ENCODE results near the gene IBA57.

The IBA57 gene

DNA sequence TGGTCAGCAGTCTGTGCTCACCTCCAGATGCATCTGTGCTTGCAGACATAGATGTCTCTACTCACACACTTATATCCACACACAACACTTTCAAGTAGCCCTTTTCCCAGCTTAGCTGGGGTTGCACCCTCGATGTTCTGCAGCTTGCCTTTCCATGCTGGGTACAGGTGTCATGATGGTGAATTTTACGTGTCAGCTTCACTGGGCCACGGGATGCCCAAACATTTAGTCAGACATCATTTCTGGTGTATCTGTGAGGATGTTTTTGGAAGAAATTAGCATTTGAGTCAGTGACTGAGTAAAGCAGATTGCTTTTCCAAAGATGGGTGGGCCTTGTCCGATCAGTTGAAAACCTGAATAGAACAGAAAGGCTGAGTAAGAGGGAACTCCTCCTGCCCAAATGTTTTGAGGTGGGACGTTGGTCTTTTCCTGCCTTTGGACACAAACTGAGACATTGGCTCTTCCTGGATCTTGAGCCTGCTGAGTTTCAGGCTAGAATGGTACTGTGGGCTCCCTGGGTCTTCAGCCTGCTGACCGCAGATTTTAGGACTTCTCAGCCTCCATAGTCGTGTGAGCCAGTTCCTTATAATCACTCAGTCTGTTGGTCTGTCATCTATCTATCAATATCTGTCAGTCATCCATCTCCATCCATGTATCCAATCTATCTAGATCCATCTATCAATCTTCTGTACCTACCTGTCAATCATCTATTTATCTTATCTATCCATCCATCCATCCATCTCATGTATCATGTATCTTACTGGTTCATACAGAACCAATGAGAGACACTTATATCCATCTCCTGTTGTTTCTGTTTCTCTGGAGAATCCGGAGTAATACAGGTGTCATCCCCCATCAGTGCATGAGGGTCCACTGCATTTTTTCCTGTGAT lies 29.6 kb downstream of the IBA57 start:
- no peak for DNase-seq

DNA sequence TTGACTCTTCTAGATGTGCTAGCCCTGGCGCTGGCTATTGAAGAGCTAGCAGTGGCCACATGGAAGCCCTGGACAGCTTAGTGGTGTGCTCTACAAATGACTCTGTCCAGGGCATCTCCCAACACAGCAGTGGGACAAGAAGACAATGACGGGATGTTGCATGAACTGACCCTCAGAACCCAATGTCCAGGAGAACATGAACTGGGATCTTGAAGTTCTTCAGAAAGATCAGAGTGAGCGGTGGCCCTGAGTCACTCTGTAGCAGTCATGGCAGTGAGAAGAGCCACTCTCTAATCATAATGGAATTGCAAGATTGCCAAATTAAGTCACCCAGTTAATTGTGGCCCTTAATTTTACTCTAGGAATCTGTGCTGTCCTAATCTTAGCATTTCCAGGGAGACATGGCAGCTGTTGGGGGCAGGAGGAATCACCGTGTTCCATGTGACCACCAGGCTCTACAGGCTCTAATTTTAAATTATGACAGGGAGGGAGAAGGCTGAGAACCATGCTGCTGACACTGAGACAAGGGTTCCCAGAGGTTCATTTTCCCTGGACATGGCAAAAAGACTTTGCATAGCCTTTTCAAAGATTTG lies 32.0 kb downstream of the IBA57 start:
- no peak for DNase-seq

DNA sequence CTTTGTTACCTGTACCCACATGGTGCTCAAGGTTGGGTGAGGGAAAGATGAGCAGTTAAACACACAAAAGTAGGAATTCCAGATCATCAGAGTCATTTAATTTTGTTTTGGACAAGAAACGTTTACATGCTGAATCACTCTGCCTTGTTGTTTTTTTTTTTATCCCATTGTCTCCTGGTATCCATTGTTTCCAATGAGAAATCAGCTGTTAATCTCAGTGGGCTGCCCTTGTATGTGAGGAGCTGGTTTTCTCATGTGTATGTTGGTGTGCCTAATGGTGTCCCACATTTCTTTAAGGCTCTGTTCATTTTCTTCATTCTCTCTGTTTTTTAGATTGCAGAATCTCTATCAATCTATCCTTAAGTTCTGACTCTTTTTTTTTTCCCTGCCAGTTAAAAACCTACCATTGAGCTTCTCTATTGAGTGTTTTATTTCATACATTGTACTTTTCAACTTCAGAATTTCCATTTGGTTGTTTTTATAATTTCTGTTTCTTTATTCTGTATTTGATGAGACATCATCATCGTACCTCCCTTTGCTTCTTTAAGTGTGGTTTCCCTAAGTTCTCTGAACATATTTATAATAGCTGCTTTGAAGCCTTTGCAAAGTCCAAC lies 33.5 kb downstream of the IBA57 start:
- no peak for DNase-seq

DNA sequence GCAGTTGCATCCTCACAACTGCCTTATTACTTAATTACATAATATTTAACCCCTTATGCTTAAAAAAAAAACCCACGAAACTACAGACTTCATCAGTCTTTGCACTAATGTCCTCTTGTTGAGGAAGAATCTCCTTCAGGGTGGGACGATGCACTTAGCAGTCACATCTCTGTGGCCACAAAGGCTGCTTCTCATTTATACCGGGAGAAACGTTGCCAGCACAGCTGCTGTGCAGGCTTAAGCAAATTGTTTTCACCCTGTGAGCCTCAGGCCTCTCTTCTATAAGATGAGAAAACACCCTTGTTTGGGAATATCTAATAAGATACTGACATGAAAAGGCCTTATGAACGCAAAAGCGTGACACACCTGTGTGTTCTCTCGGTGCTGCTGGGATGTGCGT lies 39.4 kb downstream of the IBA57 start:
- DNase-seq: no peak

DNA sequence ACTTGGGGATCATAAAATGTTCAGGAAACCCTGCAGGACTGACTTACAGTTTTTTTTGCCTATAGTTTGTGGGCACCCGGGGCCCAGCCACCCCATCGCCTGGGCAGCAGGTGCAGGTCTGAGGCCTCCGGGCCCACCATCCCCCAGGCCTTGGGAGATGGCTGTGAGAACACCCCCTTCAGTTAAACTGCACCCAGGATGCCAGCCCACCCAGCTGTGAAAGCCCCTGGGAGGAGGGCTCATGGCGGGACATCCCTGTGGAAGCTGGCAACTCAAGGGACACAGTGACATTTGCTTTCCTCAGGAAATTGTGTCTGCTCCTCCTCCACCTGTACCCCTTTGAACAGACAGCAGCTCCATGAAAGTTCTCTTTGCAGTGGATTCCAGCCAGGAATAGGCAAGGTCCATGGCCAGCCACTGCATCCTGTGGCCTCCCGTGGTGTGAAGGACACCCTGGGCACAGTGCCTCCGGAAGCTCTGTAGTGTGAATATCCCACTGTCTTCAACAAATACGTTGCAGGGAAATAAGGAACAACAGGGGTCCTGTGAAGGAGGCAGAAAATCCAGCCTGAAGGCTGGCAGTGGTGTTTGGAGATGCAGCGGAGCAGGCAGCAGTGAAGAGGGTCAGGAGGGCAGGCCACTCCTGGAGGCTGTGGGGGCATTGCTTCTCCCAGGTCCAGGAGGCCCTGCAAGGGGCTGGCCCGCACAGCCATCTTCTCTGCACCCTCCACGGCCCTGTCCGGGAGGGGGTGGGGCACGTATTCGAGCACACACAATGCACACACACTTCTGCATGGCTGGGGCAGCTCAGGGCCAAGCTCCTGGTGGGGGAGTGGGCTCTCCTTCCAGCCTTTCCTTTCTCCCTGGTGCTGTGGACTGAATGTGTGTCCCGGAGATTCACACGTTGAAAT lies 40.2 kb downstream of the IBA57 start:
- DNase-seq: no peak

DNA sequence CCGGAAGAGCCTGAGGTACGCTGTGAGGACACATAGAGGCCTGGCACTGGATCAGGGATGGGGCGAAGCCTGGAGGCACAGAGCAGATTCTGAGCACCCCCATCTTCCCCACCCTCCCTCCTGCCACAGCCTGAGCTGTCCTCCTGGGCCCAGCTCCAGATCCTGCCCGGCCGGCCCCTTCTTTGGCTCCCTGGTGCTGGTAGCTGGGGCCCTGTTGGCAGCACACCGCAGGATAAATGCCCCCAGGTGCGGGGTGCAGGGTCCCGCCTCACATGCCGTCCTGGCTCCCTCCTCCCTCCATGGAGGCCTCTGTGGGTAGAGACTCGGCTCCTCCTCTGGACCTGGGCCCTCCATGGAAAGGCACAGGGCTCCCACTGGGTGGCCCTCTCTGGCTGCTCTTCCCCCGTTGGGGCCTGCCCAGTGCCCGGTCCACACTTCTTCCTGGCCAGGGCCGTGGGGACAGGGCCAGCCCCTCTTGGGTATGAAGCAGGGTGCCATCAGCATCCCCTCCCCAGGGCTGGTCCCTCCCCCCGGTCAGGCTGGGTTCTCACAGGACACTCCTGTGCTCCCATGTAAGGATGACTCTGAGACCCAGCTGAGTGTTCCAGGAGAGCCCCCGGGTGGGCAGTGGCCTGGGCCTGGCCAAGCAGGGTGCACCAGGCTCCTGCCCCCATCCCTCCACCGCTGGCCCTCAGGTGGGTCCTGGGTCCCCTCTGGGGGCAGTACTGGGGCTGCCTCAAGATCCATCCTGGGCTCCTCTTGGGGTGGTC lies 41.2 kb downstream of the IBA57 start:
- DNase-seq: no peak

DNA sequence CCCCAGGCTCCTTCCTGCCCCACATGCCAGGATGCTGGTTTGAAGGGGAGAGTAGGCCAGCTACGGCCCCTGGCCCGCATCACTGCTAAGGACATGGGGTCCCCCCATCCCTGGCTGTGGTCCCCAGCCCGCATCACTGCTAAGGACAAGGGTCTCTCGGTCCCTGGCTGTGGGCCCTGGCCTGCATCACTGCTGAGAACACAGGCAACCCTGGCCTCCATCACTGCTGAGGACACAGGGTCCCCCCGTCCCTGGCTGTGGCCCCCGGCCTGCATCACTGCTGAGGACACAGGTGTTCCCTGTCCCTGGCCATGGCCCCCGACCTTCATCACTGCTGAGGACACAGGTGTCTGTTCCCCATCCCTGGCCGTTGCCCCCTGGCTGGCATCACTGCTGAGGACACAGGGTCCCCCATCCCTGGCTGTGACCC lies 41.8 kb downstream of the IBA57 start:
- DNase-seq: no peak

DNA sequence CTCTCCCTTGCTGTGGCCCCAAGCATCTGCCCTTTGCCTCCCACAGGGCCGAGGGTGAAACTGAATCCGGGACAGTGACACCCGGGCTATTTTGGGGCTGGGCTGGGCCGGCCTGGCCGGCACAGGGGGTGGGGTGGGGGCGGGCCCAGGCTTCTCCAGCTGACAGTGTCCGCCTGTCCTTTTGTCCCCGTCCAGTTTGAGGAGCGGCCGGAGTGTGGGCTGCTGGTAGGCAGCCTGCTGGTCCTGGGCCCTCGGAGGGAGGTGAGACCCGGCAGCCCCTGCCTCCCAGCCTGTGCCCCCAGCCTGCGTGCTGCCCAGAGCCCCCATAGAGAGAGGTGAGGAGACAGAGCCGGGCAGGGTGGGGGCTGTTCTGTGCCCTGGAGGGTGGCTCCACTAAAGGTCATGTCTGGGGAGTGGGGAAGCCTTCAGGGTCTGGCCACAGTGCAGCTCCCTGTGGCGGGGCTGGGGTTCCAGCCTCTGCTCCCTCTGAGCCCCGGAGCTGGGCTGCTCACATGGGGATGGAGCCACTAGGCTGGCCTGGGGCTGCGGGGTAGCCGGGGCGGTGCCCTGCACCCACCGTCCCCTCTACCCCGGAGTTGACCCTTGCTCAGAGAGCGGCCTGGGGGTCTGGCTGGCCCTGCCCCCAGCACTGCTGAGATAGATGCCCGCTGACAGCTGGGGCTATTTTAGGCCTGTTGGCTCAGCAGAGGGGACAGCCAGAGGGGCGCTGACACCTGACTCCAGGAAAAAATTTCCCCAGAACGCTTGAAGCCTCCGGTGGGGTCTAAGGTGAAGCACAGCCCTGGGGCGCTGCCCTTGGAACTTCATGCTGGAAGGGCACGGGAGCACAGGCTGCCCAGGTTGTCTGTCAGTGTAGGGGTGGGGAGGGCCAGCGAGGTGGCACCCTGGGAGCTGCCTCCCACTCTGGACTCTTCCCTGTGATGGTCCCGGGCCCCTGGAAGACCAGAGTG lies 42.5 kb downstream of the IBA57 start, which contains the start of gene OBSCN:
Gene OBSCN, plus strand, starts transcription at position 194 of the 971 bp plus-strand sequence. CDS start 3,740 bp downstream, outside the sequence.
- no peak for DNase-seq

DNA sequence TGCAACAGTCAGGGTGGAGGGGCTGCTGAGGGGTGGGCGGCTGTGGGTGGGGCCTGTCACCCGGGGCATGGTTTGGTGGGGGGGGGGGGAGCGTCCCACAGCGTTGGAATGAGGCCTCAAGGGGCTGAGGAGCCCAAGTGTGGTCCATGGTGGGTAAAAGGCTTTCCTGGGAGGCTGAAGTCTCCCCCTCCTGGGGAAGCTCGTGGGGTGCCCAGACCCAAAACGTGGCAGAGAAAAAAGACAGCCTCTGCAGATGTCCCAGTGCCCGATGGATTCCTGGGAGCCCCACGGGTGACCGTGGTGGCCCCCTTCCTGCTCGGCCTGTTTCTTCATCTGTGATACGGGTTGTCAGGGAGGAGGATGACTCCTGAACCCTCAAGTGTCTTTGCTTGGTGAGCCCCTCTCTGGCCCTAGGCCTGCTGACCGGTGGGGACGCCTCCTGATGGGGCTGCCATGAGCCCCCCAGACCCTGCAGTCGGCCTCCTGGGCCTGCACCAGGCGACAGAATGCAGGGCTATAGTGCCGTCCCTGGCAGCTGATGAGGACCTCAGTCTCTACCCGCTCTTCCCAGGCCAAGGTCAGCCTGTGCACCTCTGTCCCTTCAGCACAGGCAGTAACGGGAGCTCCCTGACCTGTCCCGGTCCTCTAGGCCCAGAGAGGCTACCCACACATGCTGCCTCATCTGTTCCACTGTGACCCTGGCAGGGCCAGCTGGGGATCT lies 43.4 kb downstream of the IBA57 start:
- no peak for DNase-seq

DNA sequence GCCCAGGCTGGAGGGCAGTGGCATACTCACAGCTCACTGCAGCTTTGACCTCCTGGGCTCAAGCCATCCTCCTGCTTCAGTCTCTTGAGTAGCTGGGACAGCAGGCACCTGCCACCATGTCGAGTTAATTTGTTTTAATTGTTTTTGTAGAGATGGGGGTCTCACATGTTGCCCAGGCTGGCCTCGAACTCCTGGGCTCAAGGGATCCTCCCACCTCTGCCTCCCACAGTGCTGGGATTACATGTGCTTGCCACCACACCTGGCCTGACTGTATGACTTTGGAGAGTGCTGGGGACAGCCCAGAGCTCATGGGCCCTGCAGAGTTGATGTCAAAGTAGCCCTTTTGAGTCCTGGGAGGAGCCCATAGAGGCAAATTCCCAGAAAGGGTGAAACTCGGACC lies 44.1 kb downstream of the IBA57 start:
- DNase-seq: no peak

DNA sequence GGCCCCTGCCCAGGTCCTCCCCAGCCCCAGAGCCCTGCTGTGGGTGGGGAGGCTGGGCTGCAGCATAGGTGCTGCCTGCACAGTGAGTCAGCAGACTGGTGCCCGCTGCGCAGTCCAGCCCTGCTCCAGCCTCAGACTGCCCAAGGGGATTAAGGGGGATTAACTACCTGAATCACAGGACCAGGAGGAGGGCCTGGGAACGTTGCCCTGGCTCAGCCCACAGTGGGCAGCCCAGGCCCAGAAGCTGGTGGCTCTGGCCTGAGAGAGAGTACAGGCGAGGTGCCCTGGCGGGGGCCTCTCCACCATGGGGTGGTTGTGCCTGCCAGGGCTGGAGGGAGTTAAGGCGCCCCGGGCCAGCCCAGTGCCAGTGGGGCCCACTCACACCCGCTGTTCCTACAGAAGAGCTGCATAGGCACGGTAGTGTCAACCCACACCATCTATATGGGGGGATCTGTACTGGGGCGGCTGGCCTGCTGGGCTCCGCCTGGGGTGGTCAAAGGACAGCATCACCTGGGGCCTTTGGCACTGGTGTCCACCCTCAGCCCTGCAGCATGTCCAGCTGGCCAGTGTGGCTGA lies 44.6 kb downstream of the IBA57 start:
- no peak for DNase-seq

DNA sequence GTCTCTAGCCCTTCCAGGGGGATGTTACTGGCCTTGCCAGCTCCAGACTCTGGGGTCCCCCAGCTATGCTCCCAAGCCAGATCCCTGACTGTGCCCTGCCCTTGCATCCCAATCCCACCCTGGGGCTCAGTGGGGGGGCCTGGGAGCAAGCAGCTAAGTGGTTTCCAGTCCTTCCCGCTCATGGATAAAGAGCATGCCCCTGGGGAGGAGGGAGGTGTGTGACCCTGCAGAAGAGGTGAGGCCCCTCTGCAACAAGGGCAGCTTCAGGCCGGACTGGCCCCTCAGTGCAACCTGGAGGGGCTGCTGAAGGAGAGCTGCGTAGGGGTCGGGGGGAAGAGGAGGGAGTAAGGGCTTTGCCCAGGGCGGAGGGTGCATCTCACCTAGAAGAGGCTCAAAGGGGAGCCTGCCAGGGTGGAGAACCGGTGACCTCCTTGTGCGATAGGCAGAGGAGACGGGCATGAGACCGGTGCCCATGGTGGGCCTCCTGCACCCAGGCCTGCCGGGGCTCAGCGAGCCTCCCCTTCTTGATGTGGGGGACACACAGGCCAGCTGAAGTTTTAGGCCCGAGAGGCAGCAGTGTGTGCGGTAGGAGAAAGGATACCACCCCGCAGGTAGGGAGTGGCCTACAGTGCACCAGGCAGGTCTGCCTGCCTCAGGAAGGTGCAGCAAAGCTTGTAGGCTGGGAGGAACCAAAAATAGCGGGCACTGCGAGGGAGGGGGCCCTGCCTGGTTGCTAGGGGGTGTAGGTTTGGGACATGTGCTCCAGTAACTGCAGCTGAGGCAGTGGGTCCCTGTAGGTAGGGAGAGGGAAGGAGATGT lies 45.3 kb downstream of the IBA57 start:
- DNase-seq: no peak

DNA sequence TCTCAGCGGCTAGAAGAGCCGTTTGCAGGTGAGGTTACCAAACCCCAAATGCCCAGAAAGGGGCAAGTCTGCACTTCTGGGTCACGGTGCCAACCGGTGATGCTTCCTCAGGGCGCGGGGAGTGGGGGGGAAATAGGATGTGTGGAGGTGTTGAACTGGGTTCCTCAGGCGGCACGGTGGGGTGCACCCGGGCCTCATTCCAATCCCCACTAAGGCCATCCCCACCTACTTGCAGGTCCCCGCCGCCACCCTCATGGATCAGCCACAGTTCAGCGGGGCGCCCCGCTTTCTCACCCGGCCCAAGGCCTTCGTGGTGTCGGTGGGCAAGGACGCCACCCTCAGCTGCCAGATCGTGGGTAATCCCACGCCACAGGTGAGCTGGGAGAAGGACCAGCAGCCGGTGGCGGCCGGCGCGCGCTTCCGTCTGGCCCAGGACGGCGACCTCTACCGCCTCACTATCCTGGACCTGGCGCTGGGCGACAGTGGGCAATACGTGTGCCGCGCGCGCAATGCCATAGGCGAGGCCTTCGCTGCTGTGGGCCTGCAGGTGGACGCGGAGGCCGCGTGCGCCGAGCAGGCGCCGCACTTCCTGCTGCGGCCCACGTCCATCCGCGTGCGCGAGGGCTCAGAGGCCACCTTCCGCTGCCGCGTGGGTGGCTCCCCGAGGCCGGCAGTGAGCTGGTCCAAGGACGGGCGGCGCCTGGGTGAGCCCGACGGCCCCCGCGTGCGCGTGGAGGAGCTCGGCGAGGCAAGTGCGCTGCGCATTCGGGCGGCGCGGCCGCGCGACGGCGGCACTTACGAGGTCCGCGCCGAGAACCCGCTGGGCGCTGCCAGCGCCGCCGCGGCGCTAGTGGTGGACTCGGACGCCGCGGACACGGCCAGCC lies 46.2 kb downstream of the IBA57 start:
- DNase-seq: no peak

DNA sequence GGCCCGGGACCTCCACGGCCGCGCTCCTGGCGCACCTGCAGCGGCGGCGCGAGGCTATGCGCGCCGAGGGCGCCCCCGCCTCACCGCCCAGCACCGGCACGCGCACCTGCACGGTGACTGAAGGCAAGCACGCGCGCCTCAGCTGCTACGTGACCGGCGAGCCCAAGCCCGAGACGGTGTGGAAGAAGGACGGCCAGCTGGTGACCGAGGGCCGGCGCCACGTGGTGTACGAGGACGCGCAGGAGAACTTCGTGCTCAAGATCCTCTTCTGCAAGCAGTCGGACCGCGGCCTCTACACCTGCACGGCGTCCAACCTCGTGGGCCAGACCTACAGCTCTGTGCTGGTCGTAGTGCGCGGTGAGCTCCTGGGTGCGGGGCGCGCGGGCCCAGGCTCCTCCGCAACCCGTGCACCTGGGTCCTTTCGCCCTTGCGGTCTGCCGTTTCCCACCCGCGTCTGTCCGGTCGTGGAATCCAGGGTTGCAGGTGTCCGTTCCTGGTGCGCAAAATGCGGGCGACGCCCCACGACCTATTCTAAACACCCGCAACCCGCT lies 46.9 kb downstream of the IBA57 start:
- no peak for DNase-seq

DNA sequence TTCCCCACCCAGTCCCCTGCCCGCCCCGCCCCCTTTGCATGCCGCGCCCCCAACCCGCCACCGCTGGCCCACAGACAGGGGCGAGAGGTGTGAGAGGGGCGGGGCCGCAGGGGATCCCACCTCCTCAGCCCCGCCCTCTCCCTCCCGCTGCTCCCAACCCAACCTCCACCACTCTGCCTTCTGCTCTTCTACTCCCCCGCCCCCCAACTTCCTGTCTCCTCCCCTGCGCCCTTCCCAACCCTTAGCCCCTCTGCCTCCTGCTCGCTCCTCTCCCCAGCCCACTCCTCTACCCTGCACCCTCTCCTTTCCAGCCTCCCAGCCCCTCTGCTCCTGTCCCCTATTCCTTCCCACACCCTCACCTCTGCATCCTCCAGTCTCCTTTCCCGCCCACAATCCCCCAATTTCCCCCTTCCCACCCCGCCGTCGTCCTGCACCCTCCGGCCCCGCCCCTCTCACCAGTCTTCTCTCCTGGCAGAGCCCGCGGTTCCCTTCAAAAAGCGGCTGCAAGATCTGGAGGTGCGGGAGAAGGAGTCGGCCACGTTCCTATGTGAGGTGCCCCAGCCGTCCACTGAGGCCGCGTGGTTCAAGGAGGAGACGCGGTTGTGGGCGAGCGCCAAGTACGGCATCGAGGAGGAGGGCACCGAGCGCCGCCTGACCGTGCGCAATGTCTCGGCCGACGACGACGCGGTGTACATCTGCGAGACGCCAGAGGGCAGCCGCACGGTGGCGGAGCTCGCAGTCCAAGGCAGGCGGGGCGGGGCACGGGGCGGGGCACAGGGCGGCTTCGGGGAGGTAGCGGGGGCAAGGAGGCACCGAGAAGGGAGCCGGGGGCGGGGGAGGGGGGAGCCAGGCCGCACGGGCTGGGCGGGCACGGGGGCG lies 47.6 kb downstream of the IBA57 start:
- peak; percentile 87 for DNase-seq

All from activated gamma-delta T cell (primary cell).